Measurements from ENCODE around the gene NKAPL.

The NKAPL gene

DNA sequence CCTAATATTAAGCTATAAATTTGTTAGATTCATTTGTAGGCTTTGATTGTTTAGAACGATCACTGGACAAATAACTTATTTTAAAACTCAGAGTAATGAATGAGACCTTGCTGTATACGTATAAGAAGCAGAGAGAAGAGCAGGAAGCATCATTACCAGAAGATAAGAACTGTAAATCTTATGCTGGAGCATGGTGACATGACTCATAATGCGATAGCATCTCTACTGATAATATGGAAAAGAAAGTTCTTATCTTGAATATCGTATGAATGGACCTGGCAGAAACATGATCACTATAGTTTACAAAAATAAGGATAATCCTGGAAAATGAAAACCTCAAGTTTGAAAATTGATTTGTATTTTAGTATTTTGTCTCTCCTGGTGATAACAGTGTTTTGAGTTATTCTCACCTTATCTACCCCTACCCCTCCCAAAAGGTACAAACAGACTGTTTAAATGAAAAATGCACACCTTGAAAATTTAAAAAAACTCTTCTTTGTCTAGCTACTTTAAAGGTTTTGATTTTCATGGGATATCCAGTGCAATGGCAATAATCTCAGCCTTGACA lies 5.8 kb downstream of the NKAPL start:
- no peak overlapping the region for H3K4me3 ChIP-seq (ENCODE audit: low read length)
- TF ChIP-seq, protein P1, sequence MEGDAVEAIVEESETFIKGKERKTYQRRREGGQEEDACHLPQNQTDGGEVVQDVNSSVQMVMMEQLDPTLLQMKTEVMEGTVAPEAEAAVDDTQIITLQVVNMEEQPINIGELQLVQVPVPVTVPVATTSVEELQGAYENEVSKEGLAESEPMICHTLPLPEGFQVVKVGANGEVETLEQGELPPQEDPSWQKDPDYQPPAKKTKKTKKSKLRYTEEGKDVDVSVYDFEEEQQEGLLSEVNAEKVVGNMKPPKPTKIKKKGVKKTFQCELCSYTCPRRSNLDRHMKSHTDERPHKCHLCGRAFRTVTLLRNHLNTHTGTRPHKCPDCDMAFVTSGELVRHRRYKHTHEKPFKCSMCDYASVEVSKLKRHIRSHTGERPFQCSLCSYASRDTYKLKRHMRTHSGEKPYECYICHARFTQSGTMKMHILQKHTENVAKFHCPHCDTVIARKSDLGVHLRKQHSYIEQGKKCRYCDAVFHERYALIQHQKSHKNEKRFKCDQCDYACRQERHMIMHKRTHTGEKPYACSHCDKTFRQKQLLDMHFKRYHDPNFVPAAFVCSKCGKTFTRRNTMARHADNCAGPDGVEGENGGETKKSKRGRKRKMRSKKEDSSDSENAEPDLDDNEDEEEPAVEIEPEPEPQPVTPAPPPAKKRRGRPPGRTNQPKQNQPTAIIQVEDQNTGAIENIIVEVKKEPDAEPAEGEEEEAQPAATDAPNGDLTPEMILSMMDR (conservative IDR thresholded peaks at IDR 0.05; ENCODE audit: low read depth, low read length) = no peak
- DNase-seq (ENCODE audit: low read depth) = no peak

DNA sequence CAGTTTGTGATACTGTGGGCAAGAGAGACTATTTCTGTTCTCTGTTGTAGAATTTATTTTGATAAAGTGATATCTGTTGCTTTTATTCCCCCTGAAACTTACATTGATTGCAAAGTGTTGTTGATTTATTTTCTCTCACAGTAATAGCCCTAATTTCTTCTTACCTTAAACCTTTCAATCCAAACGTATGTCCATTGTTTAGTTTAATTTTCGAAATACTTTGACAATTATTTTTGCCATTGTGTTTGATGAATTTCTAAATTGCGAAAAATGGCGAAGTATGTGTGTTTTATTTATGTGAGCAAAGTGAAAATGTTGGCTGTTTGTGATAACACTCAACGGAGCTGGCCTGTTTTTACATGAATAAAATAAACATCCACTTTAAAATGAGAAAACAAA lies 7.5 kb downstream of the NKAPL start:
- TF ChIP-seq, protein P1 (conservative IDR thresholded peaks at IDR 0.05; ENCODE audit: low read depth, low read length) = no peak
- peak overlapping the region; percentile 87 for H3K4me3 ChIP-seq (ENCODE audit: low read length)

DNA sequence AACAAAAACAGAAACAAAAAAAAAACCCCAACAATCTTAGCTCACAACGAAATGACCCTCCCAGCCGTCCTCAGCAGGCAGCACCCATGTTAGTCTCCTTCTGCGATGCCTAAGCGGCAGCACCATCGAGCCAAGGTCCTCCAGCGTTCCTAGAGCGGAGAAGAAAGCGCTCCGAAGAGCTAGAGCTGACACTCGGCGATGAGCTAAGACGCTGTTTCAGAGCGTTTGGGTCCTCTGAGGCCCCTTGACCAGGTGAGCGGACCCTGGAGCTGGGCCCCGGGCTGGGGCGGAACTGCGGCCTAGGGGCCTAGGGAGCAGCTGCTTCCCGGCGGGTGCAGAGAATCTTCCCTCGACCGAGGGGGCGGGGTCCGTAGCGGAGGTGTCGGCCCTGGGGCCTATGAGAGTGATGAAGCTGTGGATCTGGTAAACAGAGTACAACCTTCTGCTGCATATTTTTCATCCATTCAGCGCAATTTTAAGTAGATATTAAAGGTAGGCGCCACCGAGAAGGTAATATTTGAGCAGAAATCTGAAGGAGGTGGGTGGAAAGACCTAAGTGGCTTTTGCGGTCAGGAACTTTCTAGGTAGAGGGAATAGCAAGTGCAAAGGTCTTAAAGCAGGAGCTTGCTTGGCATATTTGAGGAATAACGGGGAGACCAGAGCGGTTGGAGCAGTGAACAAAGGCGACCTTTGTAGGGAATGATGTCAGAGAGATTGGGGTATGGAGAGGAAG lies 8.0 kb downstream of the NKAPL start, which contains the start of gene ZSCAN26:
TSS of gene ZSCAN26 (plus strand) at position 182 of the 733 bp plus-strand sequence. CDS start 4,777 bp downstream, outside the sequence.
- TF ChIP-seq, protein P1 (conservative IDR thresholded peaks at IDR 0.05; ENCODE audit: low read depth, low read length) = no peak
- H3K4me3 ChIP-seq (ENCODE audit: low read length) = peak within 1 kb of the TSS; percentile 87
- DNase-seq (ENCODE audit: low read depth) = peak; percentile 58

More for the DNA sequence above, 7.5 kb downstream of the NKAPL start:
- DNase-seq (ENCODE audit: low read depth) = no peak

DNA sequence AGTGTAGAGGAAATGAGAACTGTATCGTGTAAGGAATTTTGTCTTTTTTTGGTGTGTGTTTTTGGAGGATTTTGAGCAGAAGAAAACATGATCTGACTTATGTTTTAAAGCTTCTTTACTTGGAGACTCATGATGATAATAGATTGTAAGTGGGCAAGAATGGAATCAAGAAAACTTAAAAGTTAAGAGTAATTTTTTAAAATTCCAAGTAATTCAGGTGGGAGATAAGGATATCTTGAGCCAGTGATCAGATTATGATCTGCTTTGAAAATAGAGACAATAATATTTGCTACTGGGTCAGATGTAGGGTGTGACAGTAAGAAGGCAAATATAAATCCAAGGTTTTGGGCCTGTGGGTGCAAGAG lies 8.6 kb downstream of the NKAPL start:
- H3K4me3 ChIP-seq (ENCODE audit: low read length) = peak overlapping the region; percentile 87
- TF ChIP-seq, protein P1 (conservative IDR thresholded peaks at IDR 0.05; ENCODE audit: low read depth, low read length) = no peak

DNA sequence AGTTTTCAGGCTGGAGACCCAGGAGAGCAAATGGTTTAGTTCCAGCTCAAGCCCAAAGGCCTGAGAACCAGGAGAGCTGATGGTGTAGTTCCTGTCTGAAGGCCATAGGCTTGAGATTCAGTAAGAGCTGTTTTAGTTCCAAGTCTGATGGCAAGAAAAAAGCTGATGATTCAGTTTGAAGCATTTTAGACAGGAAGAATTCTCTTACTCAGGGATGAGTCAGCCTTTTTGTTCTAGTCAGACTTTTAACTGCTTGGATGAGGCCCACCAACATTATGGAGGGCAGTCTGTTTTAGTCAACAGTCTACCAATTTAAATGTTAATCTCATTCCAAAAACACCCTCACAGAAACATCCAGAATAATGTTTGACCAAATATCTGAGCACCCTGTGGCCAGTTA lies 10.4 kb downstream of the NKAPL start:
- no peak for DNase-seq (ENCODE audit: low read depth)
- H3K4me3 ChIP-seq (ENCODE audit: low read length) = no peak overlapping the region
- TF ChIP-seq, protein P1 (conservative IDR thresholded peaks at IDR 0.05; ENCODE audit: low read depth, low read length) = no peak

More for the DNA sequence above, 8.6 kb downstream of the NKAPL start:
- no peak for DNase-seq (ENCODE audit: low read depth)

DNA sequence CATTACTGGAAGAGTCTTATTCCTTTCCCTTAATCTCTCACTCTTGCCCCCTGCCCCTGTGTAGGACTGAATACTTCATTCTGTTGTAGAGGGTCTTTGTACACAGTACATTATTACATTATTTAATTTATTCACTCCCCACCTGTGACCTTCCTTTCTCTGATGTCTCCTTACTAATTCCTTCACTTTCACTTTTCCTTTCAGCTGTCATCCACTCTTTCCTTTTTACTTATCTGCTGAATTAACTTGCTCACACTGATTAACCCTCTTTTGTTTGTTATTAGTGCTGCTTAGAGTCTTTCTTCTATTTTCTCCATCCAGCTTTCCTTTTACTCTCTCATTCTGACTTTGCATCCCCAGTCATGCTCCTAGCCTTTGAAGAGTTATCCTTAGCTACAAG lies 15.8 kb downstream of the NKAPL start:
- TF ChIP-seq, protein P1 (conservative IDR thresholded peaks at IDR 0.05; ENCODE audit: low read depth, low read length) = no peak
- DNase-seq (ENCODE audit: low read depth) = no peak

DNA sequence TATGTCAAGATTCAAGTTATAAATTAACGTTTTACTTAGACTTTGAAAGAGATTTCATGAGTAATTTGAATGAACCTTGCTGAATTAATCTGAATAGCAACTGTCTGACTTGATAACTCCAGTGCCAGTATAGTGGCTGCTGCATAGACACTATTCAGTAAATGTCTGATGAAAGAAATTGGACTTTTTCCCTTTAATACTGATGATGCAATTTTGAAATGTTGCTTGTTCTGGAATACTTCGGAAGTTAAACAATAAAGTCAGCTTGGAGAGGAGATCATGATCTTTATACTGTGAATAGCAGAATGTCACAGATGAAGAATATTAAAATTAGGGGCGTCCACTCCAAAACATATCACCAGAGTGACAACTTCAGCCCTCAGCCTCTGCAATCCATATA lies 18.6 kb downstream of the NKAPL start:
- TF ChIP-seq, protein P1 (conservative IDR thresholded peaks at IDR 0.05; ENCODE audit: low read depth, low read length) = no peak
- no peak overlapping the region for H3K4me3 ChIP-seq (ENCODE audit: low read length)
- DNase-seq (ENCODE audit: low read depth) = no peak

More for the DNA sequence above, 15.8 kb downstream of the NKAPL start:
- no peak overlapping the region for H3K4me3 ChIP-seq (ENCODE audit: low read length)

All from retinal pigment epithelial cell (primary cell).